H9 (cell line): ENCODE results near the gene RAI14. TPM values are rescaled to one million over a fixed set of nuclear protein-coding genes. Genes with fewer than 3 reads are reported as not detected.

Experiments
- DNase-seq: peaks from one replicate; pipeline ENCODE4 v3.0.0-alpha.2; 2017
- H2AFZ ChIP-seq: one replicate; pipeline ENCODE4 v1.6.1; 2013; ENCODE audit warnings: mild to moderate bottlenecking, low read length, control low read depth, moderate library complexity
- H2AK5ac ChIP-seq: 2 replicates; pipeline ENCODE4 v1.6.1; 2013; ENCODE audit warnings: low read length, control low read depth, mixed read lengths; ENCODE audit not compliant: insufficient read length
- H2BK120ac ChIP-seq: one replicate; pipeline ENCODE4 v1.6.1; 2013; ENCODE audit warnings: low read depth, mild to moderate bottlenecking, low read length, control low read depth, inconsistent platforms; ENCODE audit not compliant: poor library complexity, severe bottlenecking
- H2BK12ac ChIP-seq: 2 replicates; pipeline ENCODE4 v1.6.1; 2013; ENCODE audit warnings: low read length, control low read depth, mixed read lengths, low read depth; ENCODE audit not compliant: insufficient read length
- H2BK15ac ChIP-seq: 2 replicates; pipeline ENCODE4 v1.6.1; 2013; ENCODE audit warnings: low read depth, low read length, control low read depth
- H2BK20ac ChIP-seq: one replicate; pipeline ENCODE4 v1.6.1; 2013; ENCODE audit warnings: low read depth, mild to moderate bottlenecking, low read length, control low read depth, inconsistent platforms; ENCODE audit not compliant: poor library complexity, severe bottlenecking
- H2BK5ac ChIP-seq: 2 replicates; pipeline ENCODE4 v1.6.1; 2013; ENCODE audit warnings: low read length, control low read depth, mixed read lengths; ENCODE audit not compliant: insufficient read length
- H3K14ac ChIP-seq: 2 replicates; pipeline ENCODE4 v1.6.1; 2013; ENCODE audit warnings: low read length, control low read depth; ENCODE audit not compliant: insufficient read depth
- H3K18ac ChIP-seq: 2 replicates; pipeline ENCODE4 v1.6.1; 2013; ENCODE audit warnings: low read depth, mild to moderate bottlenecking, mixed read lengths, low read length, control low read depth; ENCODE audit not compliant: insufficient read length
- H3K23ac ChIP-seq: 2 replicates; pipeline ENCODE4 v1.6.1; 2013; ENCODE audit warnings: low read length, control low read depth, mixed read lengths, low read depth; ENCODE audit not compliant: insufficient read length
- H3K23me2 ChIP-seq: 2 replicates; pipeline ENCODE4 v1.6.1; 2013; ENCODE audit warnings: low read depth, mild to moderate bottlenecking, mixed read lengths, low read length, control low read depth; ENCODE audit not compliant: insufficient read length, poor library complexity, severe bottlenecking
- H3K27ac ChIP-seq: 2 replicates; pipeline ENCODE4 v1.5.1; 2013; ENCODE audit warnings: low read length, control low read depth, mixed read lengths, low read depth; ENCODE audit not compliant: insufficient read length
- H3K27me3 ChIP-seq: 2 replicates; pipeline ENCODE4 v1.6.1; 2013; ENCODE audit warnings: low read length, control low read depth, inconsistent platforms; ENCODE audit not compliant: insufficient read depth
- H3K4ac ChIP-seq: 2 replicates; pipeline ENCODE4 v1.6.1; 2013; ENCODE audit warnings: low read depth, mild to moderate bottlenecking, control low read depth, inconsistent platforms, low read length, moderate library complexity
- H3K4me1 ChIP-seq: 2 replicates; pipeline ENCODE4 v1.6.1; 2013; ENCODE audit warnings: low read length, control low read depth, inconsistent platforms; ENCODE audit not compliant: insufficient read depth
- H3K4me2 ChIP-seq: 2 replicates; pipeline ENCODE4 v1.6.1; 2013; ENCODE audit warnings: low read length, control low read depth, mixed read lengths; ENCODE audit not compliant: insufficient read length, insufficient read depth
- H3K56ac ChIP-seq: 2 replicates; pipeline ENCODE4 v1.6.1; 2013; ENCODE audit warnings: low read depth, mild to moderate bottlenecking, mixed read lengths, low read length, control low read depth; ENCODE audit not compliant: insufficient read length
- H3K79me1 ChIP-seq: 2 replicates; pipeline ENCODE4 v1.6.1; 2013; ENCODE audit warnings: low read depth, mild to moderate bottlenecking, moderate library complexity, low read length, control low read depth, inconsistent platforms; ENCODE audit not compliant: insufficient read depth, poor library complexity, severe bottlenecking
- H3K79me2 ChIP-seq: 2 replicates; pipeline ENCODE4 v1.6.1; 2013; ENCODE audit warnings: low read length, control low read depth, inconsistent platforms; ENCODE audit not compliant: insufficient read depth
- H3K9ac ChIP-seq: 2 replicates; pipeline ENCODE4 v1.6.1; 2013; ENCODE audit warnings: low read length, control low read depth, mixed read lengths; ENCODE audit not compliant: insufficient read length; ENCODE audit errors: extremely low read depth
- H3K9me3 ChIP-seq: one replicate; pipeline ENCODE4 v1.6.1; 2013; ENCODE audit warnings: low read depth, low read length, inconsistent platforms; ENCODE audit not compliant: control insufficient read depth
- H3T11ph ChIP-seq: one replicate; pipeline ENCODE4 v1.6.1; 2013; ENCODE audit warnings: mild to moderate bottlenecking, low read length, control low read depth, inconsistent platforms
- H4K20me1 ChIP-seq: one replicate; pipeline ENCODE4 v1.6.1; 2013; ENCODE audit not compliant: control insufficient read depth, insufficient read length, insufficient read depth
- H4K5ac ChIP-seq: 2 replicates; pipeline ENCODE4 v1.6.1; 2013; ENCODE audit warnings: low read depth, mild to moderate bottlenecking, mixed read lengths, low read length, control low read depth; ENCODE audit not compliant: insufficient read length
- H4K8ac ChIP-seq: replicated peaks from 2 replicates; pipeline ENCODE4 v1.6.1; 2013; ENCODE audit warnings: low read length, control low read depth, mixed read lengths, low read depth; ENCODE audit not compliant: insufficient read length
- H4K91ac ChIP-seq: 2 replicates; pipeline ENCODE4 v1.6.1; 2013; ENCODE audit warnings: low read depth, mild to moderate bottlenecking, moderate library complexity, mixed read lengths, low read length, control low read depth; ENCODE audit not compliant: insufficient read length
- H3K27ac Mint-ChIP-seq, 3 experiments: 2 replicates in 2 of 3; 3 replicates in 1 of 3; pipeline ENCODE4 v1.8.0; 2020 to 2021; ENCODE audit warnings: mixed read lengths in 3 of 3, mild to moderate bottlenecking in 1 of 3, moderate library complexity in 1 of 3
- H3K27me3 Mint-ChIP-seq: 2 replicates; pipeline ENCODE4 v1.8.0; 2021; ENCODE audit warnings: low read depth, mild to moderate bottlenecking, moderate library complexity, mixed read lengths
- H3K36me3 Mint-ChIP-seq, 3 experiments: 2 replicates in 2 of 3; 3 replicates in 1 of 3; pipeline ENCODE4 v1.8.0; 2020 to 2021; ENCODE audit warnings: low read depth in 3 of 3, mixed read lengths in 3 of 3; ENCODE audit not compliant: insufficient read depth in 1 of 3
- H3K4me1 Mint-ChIP-seq, 2 experiments: 2 replicates each; pipeline ENCODE4 v1.8.0; 2020; ENCODE audit warnings: mixed read lengths in 2 of 2
- H3K4me3 Mint-ChIP-seq, 2 experiments: 2 replicates in 1 of 2; 3 replicates in 1 of 2; pipeline ENCODE4 v1.8.0; 2020 to 2021; ENCODE audit warnings: mild to moderate bottlenecking in 2 of 2, mixed read lengths in 2 of 2, moderate library complexity in 1 of 2
- H3K9me3 Mint-ChIP-seq, 2 experiments: 2 replicates in 1 of 2; 3 replicates in 1 of 2; pipeline ENCODE4 v1.8.0; 2020; ENCODE audit warnings: mild to moderate bottlenecking in 2 of 2, mixed read lengths in 2 of 2, moderate library complexity in 1 of 2
- CTCF ChIP-seq: fragments of 200-600 bp; sonication (generic); conservative IDR thresholded peaks from 3 replicates; pipeline ENCODE4 v1.8.0; 2021; ENCODE audit warnings: antibody characterized with exemption, mild to moderate bottlenecking
- total RNA-seq: library from RNA; stranded (reverse); gene quantifications from 2 replicates; pipeline ENCODE4 v1.2.1, GENCODE V29; 2021

RAI14 gene
- total RNA-seq, 1 experiment from 2014 or later: 127 TPM

GRCh38 chr5:34881246-34881645, 225.1 kb downstream of the RAI14 start:
- Histone ChIP-seq H2BK120ac (no peak overlapping the region), H2BK20ac (no peak overlapping the region), H3K27ac (no peak overlapping the region), H2BK12ac (no peak overlapping the region), H3K23ac (no peak overlapping the region), H4K91ac (no peak overlapping the region), H3K23me2 (no peaks in the 10 kb centered on the region), H3K4me2 (no peak overlapping the region), H2AFZ (no peak overlapping the region), H3K27me3 (no peaks in the 10 kb centered on the region), H3K9ac (no peak overlapping the region), H3K14ac (no peak overlapping the region), H2BK15ac (no peak overlapping the region), H2AK5ac (no peak overlapping the region), H3K4me1 (no peaks in the 10 kb centered on the region), H3K79me2 (no peaks in the 10 kb centered on the region), H4K20me1 (no peaks in the 10 kb centered on the region), H3K18ac (no peak overlapping the region), H4K8ac (no peak overlapping the region), H3K79me1 (no peaks in the 10 kb centered on the region), H2BK5ac (no peak overlapping the region), H3K56ac (no peak overlapping the region), H3K4ac (no peak overlapping the region), H3K9me3 (no peaks in the 10 kb centered on the region), H4K5ac (no peak overlapping the region), H3T11ph (no peak overlapping the region)
- DNase-seq: no peak
- H3K27me3 Mint-ChIP-seq: no peaks in the 10 kb centered on the region
- no peak overlapping the region for H3K4me3 Mint-ChIP-seq
- H3K36me3 Mint-ChIP-seq: peaks cover 3 to 9% (median 7%) of the 10 kb centered on the region in 3 experiments; a peak in 6 of 7 replicates
- no peaks in the 10 kb centered on the region for H3K4me1 Mint-ChIP-seq
- no peak overlapping the region for H3K27ac Mint-ChIP-seq
- no peak for TF ChIP-seq CTCF
- H3K9me3 Mint-ChIP-seq: peaks cover 13 to 14% of the 10 kb centered on the region in 2 experiments

Other genes with a start within 250 kb of the RAI14 start
- gene TTC23L, start 182.8 kb downstream of the RAI14 start, total RNA-seq: 0.96 and 1.3 TPM in 2 replicates